Amniotic stem cell (primary cell): ENCODE data around the gene TTC6.

Experiments
- DNase-seq: peaks from one replicate; lab custom pipeline; 2025; lab: John Stamatoyannopoulos, UW

The TTC6 gene

GRCh38 chr14:37597914-37598746 is 2.7 kb downstream of the TTC6 start:
- no peak for DNase-seq

GRCh38 chr14:37598747-37599506 is 3.5 kb downstream of the TTC6 start:
- no peak for DNase-seq

- DNase-seq, result no peak
Observed at GRCh38 chr14:37599507-37600368, 4.3 kb downstream of the TTC6 start.

- no peak for DNase-seq
Observed at GRCh38 chr14:37600880-37601741, 5.7 kb downstream of the TTC6 start.

- DNase-seq, result no peak
Observed at GRCh38 chr14:37601865-37602264, 6.4 kb downstream of the TTC6 start.

GRCh38 chr14:37602605-37603453 is 7.4 kb downstream of the TTC6 start:
- no peak for DNase-seq

- no peak for DNase-seq
Observed at GRCh38 chr14:37603688-37604251, 8.3 kb downstream of the TTC6 start.

GRCh38 chr14:37606678-37607077 is 11.2 kb downstream of the TTC6 start:
- no peak for DNase-seq

- DNase-seq, result no peak
Observed at GRCh38 chr14:37608649-37609048, 13.2 kb downstream of the TTC6 start.

GRCh38 chr14:37610945-37611523 is 15.6 kb downstream of the TTC6 start:
- no peak for DNase-seq

GRCh38 chr14:37615582-37616289 is 20.3 kb downstream of the TTC6 start:
- DNase-seq, result no peak

GRCh38 chr14:37616853-37617252 is 21.4 kb downstream of the TTC6 start:
- no peak for DNase-seq

- DNase-seq, result no peak
Observed at GRCh38 chr14:37617864-37618365, 22.5 kb downstream of the TTC6 start.

GRCh38 chr14:37618498-37619028 is 23.1 kb downstream of the TTC6 start:
- no peak for DNase-seq

GRCh38 chr14:37620856-37621255 is 25.4 kb downstream of the TTC6 start:
- no peak for DNase-seq

GRCh38 chr14:37622231-37622923 is 26.9 kb downstream of the TTC6 start:
- no peak for DNase-seq

- DNase-seq, result peak; percentile 19
Observed at GRCh38 chr14:37623426-37623951, 28.1 kb downstream of the TTC6 start.

- DNase-seq, result no peak
Observed at GRCh38 chr14:37623971-37624370, 28.5 kb downstream of the TTC6 start.
